GM23248 (cell line): ENCODE data around the gene DLG4.

Experiments used
- EZH2 ChIP-seq: fragments of 200-600 bp; sonication (generic); IDR thresholded peaks from 2 replicates; pipeline ENCODE4 v1.6.1; 2018; ENCODE audit warnings: antibody characterized with exemption, mild to moderate bottlenecking; ENCODE audit not compliant: insufficient read depth, poor library complexity, severe bottlenecking
- EZH2phosphoT487 ChIP-seq: fragments of 200-600 bp; sonication (generic); IDR thresholded peaks from 2 replicates; pipeline ENCODE4 v1.6.1; 2018; ENCODE audit warnings: antibody characterized with exemption, moderate library complexity, mild to moderate bottlenecking, low read depth; ENCODE audit not compliant: insufficient read depth

DNA sequence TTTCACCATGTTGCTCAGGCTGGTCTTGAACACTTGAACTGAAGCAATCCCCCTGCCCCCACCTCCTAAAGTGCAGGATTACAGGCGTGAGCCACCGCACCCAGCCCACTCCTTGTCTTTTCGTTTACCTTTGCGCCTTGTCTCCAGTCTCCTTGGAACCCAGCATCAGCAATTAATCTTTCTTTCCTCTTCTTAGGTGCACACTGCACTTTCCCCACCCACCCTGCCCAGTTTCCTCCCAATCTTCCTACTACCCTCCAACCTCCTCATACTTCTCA, 44.1 kb upstream of the DLG4 start:
- TF ChIP-seq EZH2 (no peak), EZH2phosphoT487 (no peak)
